ENCODE results near the gene HEG1. TPM values are rescaled to one million over a fixed set of nuclear protein-coding genes. Genes with fewer than 3 reads are reported as not detected.

Gene HEG1
- total and polyA plus RNA-seq, 2 of the 13 experiments (the other 11 are each of a cell fraction or from before 2014, with no cell fraction given) = 10.7 to 18.2 TPM

- in situ Hi-C loops (cut with HindIII; ENCODE audit: extremely low pct_ligation_motif_present, low pct_unique_long_range_greater_than_20kb) = no loop called here
- peaks cover 43% of the 10 kb centered on the region for H3K4me1 ChIP-seq (ENCODE audit: insufficient read depth, low read length)
- DNase-seq (ENCODE audit: low spot score) (peak; percentile 80), FAIRE-seq (no peak), ATAC-seq (peak; percentile 74)
- peak overlapping the region in 1 of 3 experiments; percentile 7; a peak in 1 of 6 replicates for H3K4me3 ChIP-seq (replicated peaks in 1 of 3; ENCODE audit: insufficient read depth in 1 of 3, low read depth in 2 of 3, low read length in 3 of 3)
- peak overlapping the region; percentile 58 for H3K4me2 ChIP-seq (ENCODE audit: low read depth, low read length)
- H3K9ac ChIP-seq (ENCODE audit: insufficient read depth, low read depth, low read length) = 0 out of 2 replicates have a peak overlapping the region, but pooled peaks have one; percentile 16
- no peaks in the 10 kb centered on the region for H3K9me3 ChIP-seq (ENCODE audit: low read length)
- WGBS (ENCODE audit: low lambda C conversion rate) = 29% methylated on average over 4 of the region's 4 CpGs
- H3K27me3 ChIP-seq (ENCODE audit: control insufficient read depth in 1 of 2, insufficient read depth in 2 of 2, low read length in 2 of 2) = no peaks in the 10 kb centered on the region
- no peak overlapping the region for H2AFZ ChIP-seq (ENCODE audit: low read length)
- peak overlapping the region; percentile 50 for H3K27ac ChIP-seq (ENCODE audit: extremely low read length, insufficient read depth, low read length)
- intact Hi-C loops (cut with micrococcal nuclease; ENCODE audit: unreplicated experiment) = no loop called here
- BruUV-seq (replicated peaks) = no TSS peak
- no peaks in the 10 kb centered on the region for H3K79me2 ChIP-seq (ENCODE audit: insufficient read depth, low read length)
- ChIA-PET POLR2A (no interaction called here), CTCF (ENCODE audit: low intra/inter-chr PET ratio, low total read pairs) (no interaction called here)
- H4K20me1 ChIP-seq (ENCODE audit: insufficient read depth, low read length) = no peaks in the 10 kb centered on the region
- H3K36me3 ChIP-seq (replicated peaks in 1 of 2; ENCODE audit: control insufficient read depth in 1 of 2, insufficient read depth in 2 of 2, low read length in 2 of 2) = peaks cover 0 to 7% of the 10 kb centered on the region in 2 experiments; a peak in 2 of 5 replicates
- TF ChIP-seq NCOA2 (CRISPR knock-in tag; IDR thresholded peaks at IDR 0.05) (0 out of 2 replicates have a peak, but pooled peaks have one; percentile 14), ZNF790 (CRISPR knock-in tag; IDR thresholded peaks at IDR 0.05; ENCODE audit: borderline replicate concordance) (no peak), ZNF432 (CRISPR knock-in tag; IDR thresholded peaks at IDR 0.05; ENCODE audit: borderline replicate concordance) (no peak), ZMAT5 (CRISPR knock-in tag; IDR thresholded peaks at IDR 0.05; ENCODE audit: borderline replicate concordance, low read depth) (no peak), SOX13 (IDR thresholded peaks at IDR 0.05) (no peak), SOX13 (CRISPR knock-in tag; conservative IDR thresholded peaks at IDR 0.05 in 1 of 2, IDR thresholded peaks at IDR 0.05 in 1 of 2) (peak in 1 of 2 experiments; percentile 15; a peak in 1 of 4 replicates), ZNF713 (CRISPR knock-in tag; IDR thresholded peaks at IDR 0.05) (no peak), ZFP91 (CRISPR knock-in tag; IDR thresholded peaks at IDR 0.05; ENCODE audit: borderline replicate concordance) (no peak), RFX3 (CRISPR knock-in tag; IDR thresholded peaks at IDR 0.05) (no peak), MYNN (CRISPR knock-in tag; IDR thresholded peaks at IDR 0.05; ENCODE audit: low read depth) (no peak), HNRNPH1 (optimal IDR thresholded peaks at IDR 0.05; ENCODE audit: low read depth, low read length) (no peak), ZNF775 (CRISPR knock-in tag; IDR thresholded peaks at IDR 0.05; ENCODE audit: borderline replicate concordance) (no peak), TRIM24 (CRISPR knock-in tag; IDR thresholded peaks at IDR 0.05) (no peak), ZNF569 (CRISPR knock-in tag; IDR thresholded peaks at IDR 0.05; ENCODE audit: borderline replicate concordance) (no peak), ZNF614 (CRISPR knock-in tag; IDR thresholded peaks at IDR 0.05; ENCODE audit: borderline replicate concordance) (no peak), NR3C1 (CRISPR knock-in tag; IDR thresholded peaks at IDR 0.05) (no peak), ZNF460 (CRISPR knock-in tag; IDR thresholded peaks at IDR 0.05; ENCODE audit: borderline replicate concordance) (no peak), ZNF44 (CRISPR knock-in tag; IDR thresholded peaks at IDR 0.05) (0 out of 2 replicates have a peak, but pooled peaks have one; percentile 10), ZNF746 (CRISPR knock-in tag; IDR thresholded peaks at IDR 0.05) (no peak), ATF7 (IDR thresholded peaks at IDR 0.05) (no peak), ATF7 (CRISPR knock-in tag; IDR thresholded peaks at IDR 0.05) (no peak), SIN3B (IDR thresholded peaks at IDR 0.05; ENCODE audit: low read length) (no peak), ZBTB46 (CRISPR knock-in tag; IDR thresholded peaks at IDR 0.05; ENCODE audit: borderline replicate concordance) (no peak), MEIS2 (CRISPR knock-in tag; IDR thresholded peaks at IDR 0.05) (no peak), HOXA5 (CRISPR knock-in tag; IDR thresholded peaks at IDR 0.05) (no peak)
These were observed 91.4 kb downstream of the HEG1 start for GRCh38 chr3:124964387-124964786.

All from HepG2 (cell line).